NB4 (cell line): ENCODE results near the gene POLDIP2.
"Not testable (repeated sequence)": the region's sequence is repeated elsewhere in the genome, so short reads cannot be mapped to it uniquely, and the experiment has no call there.

Experiments used
- DNase-seq: peaks from one replicate; pipeline ENCODE4 v3.0.0; 2010; ENCODE audit warnings: low read depth
- H3K4me3 ChIP-seq: one replicate; pipeline ENCODE4 v1.5.1; 2011; ENCODE audit warnings: mild to moderate bottlenecking, low read depth, low read length, moderate library complexity
- MYC ChIP-seq: IDR thresholded peaks from 2 replicates; pipeline ENCODE4 v1.6.1; 2011; ENCODE audit warnings: low read depth, low read length
- POLR2A ChIP-seq: IDR thresholded peaks from 2 replicates; pipeline ENCODE4 v1.6.1; 2011; ENCODE audit warnings: mild to moderate bottlenecking; ENCODE audit not compliant: insufficient read length; ENCODE audit errors: extremely low read depth
- TF ChIP-seq, protein P1 (sequence below): IDR thresholded peaks from 2 replicates; pipeline ENCODE4 v1.6.1; 2011; ENCODE audit warnings: low read depth, low read length
- TF ChIP-seq, protein P2 (sequence below): IDR thresholded peaks from one replicate; pipeline ENCODE4 v1.5.1; 2012; ENCODE audit warnings: low read depth, low read length

POLDIP2 gene

DNA sequence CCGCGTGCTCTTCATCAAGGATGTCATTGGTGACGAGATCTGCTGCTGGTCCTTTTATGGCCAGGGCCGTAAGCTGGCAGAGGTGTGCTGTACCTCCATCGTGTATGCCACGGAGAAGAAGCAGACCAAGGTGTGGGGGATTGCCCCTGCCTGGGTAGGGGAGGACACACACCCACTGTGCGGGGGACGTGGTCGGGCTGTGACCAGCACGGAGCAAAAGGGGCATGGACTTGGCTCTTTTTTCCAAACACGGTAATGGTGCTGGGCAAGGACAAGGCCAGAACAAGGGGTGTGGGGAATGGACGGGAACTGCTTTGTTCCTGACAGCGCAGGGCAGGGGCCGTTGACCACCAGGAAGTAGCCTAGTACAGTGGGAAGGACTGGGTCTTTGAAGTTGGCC lies 15.0 kb downstream of the POLDIP2 start:
- TF ChIP-seq MYC: no peak
- TF ChIP-seq, protein P1, sequence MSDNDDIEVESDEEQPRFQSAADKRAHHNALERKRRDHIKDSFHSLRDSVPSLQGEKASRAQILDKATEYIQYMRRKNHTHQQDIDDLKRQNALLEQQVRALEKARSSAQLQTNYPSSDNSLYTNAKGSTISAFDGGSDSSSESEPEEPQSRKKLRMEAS: no peak
- TF ChIP-seq, protein P2, sequence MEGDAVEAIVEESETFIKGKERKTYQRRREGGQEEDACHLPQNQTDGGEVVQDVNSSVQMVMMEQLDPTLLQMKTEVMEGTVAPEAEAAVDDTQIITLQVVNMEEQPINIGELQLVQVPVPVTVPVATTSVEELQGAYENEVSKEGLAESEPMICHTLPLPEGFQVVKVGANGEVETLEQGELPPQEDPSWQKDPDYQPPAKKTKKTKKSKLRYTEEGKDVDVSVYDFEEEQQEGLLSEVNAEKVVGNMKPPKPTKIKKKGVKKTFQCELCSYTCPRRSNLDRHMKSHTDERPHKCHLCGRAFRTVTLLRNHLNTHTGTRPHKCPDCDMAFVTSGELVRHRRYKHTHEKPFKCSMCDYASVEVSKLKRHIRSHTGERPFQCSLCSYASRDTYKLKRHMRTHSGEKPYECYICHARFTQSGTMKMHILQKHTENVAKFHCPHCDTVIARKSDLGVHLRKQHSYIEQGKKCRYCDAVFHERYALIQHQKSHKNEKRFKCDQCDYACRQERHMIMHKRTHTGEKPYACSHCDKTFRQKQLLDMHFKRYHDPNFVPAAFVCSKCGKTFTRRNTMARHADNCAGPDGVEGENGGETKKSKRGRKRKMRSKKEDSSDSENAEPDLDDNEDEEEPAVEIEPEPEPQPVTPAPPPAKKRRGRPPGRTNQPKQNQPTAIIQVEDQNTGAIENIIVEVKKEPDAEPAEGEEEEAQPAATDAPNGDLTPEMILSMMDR: no peak
- TF ChIP-seq POLR2A: no peak
- no peak for DNase-seq
- no peak overlapping the region for H3K4me3 ChIP-seq

DNA sequence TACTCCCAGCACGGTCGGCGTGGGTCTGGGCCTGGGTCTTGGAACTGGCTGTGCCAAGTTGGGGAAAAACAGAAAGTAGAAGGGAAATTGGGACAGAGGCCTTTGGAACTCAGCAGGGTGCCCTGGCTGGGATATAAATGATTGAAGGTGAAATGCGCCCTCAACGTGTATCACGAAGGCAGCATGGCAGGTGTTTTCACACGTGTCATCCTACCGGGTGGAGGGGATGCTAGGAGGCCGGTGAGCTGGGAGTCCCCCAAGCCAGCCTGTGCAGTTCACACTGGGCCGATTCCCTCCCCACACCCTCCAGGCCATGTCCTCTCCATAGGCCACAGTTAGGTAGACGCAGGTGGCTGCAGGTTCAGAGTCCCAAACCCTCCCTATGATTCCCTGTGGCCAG lies 15.8 kb downstream of the POLDIP2 start:
- no peak for TF ChIP-seq POLR2A
- TF ChIP-seq, protein P2: no peak
- TF ChIP-seq MYC: no peak
- TF ChIP-seq, protein P1: no peak
- no peak overlapping the region for H3K4me3 ChIP-seq
- DNase-seq: no peak

DNA sequence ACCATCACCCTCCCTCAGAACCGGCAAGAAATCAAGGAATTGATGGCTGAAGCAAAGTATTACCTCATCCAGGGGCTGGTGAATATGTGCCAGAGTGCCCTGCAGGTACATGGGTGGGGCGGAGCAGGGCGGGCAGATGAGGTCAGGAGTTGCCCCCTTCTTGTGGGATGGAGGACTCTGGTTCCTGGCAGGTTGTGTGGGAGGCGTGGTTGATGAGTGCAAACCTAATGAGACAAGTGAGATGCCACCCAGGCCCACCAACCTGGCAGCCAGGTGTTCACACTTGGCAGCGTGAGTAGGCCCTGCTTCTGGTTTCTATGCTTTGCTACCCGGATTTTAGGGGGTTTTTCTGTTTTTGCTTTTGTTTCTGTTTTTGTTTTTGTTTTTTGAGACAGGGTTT lies 17.0 kb downstream of the POLDIP2 start:
- TF ChIP-seq MYC (no peak), POLR2A (no peak)
- TF ChIP-seq, protein P2: no peak
- TF ChIP-seq, protein P1: no peak
- no peak for DNase-seq

DNA sequence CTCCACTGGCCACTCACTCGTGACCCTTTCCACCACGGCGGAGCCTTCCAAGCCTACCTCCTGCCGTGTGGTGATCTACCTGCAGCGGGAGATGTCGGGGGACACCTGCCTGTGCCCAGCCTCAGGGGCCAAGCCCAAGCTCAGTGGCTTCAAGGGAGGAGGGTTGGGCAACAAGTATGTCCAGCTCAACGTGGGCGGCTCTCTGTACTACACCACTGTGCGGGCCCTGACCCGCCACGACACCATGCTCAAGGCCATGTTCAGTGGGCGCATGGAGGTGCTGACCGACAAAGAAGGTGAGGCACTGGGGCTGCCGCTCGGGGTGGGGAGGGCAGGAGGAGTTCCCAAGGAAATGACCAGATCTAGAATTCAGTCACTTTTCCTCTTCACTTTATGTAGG lies 17.9 kb downstream of the POLDIP2 start:
- TF ChIP-seq MYC (no peak), POLR2A (no peak)
- TF ChIP-seq, protein P2: no peak
- TF ChIP-seq, protein P1: no peak
- no peak for DNase-seq
- no peak overlapping the region for H3K4me3 ChIP-seq

More for the DNA sequence above, 17.0 kb downstream of the POLDIP2 start:
- H3K4me3 ChIP-seq: no peak overlapping the region

DNA sequence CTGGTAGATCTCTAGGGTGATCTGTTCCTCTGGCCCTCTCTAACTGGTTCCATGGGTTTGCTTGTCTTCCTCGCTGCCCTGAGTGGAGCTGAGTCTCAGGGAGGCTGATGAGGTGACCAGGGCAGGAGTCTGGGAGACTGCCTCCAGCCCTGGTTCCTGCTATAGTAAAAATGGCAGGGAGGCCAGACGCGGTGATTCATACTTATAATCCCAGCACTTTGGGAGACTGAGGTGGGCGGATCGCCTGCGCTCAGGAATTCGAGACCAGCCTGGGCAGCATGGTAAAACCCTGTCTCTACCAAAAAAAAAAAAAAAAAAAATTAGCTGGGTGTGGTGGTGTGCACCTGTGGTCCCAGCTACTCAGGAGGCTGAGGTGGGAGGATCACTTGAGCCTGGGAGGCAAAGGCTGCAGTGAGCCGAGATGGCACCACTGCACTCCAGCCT lies 18.5 kb downstream of the POLDIP2 start:
- DNase-seq, H3K4me3 ChIP-seq: not testable (repeated sequence)

DNA sequence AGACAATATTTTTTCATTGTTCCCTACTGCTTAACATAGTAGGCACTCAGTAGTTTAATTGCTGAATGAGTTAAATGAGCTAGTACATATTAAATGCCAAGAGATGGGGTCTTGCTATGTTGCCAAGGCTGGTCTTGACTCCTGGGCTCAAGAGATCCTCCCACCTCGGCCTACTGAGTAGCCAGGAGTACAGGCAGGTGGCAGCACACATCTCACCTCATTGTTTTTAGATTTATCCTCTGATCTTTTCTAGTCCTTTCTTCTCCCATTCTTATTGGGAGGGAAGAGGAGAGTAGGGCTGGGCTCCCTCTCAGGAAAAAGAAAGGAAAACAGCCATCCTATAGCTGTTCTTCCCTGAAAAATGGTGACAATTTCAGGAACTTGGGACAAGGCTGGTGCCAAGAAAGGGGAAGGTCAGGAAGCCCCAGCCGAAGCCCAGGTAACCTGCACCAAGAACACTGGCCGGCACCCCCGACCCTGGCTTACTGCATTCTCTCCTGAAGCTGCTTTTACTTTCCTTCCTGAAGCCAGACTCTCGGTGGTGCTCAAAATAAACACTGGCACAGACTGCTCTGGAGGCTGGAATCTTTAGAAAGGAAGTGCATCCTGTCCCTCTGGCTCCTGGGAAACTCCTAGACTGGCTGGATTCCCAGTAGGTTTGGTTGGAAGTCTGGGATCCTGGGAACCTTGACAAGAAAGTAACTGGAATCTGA lies 19.1 kb downstream of the POLDIP2 start:
- TF ChIP-seq, protein P1: no peak
- TF ChIP-seq, protein P2: no peak
- no peak for TF ChIP-seq POLR2A
- TF ChIP-seq MYC: no peak
- no peak for DNase-seq

More for the DNA sequence above, 19.1 kb downstream of the POLDIP2 start:
- H3K4me3 ChIP-seq: no peak overlapping the region
